HepG2 (cell line): ENCODE data around the gene NPB. TPM values are rescaled to one million over a fixed set of nuclear protein-coding genes. Genes with fewer than 3 reads are reported as not detected.

Source experiments
- DMAP1 ChIP-seq: IDR thresholded peaks from 2 replicates; pipeline ENCODE4 v1.6.1; 2016
- RELA ChIP-seq: sonication (generic); formaldehyde crosslinking; IDR thresholded peaks from 2 replicates; pipeline ENCODE4 v1.4.0; 2020; ENCODE audit warnings: missing genetic modification reagents
- SALL1 ChIP-seq: sonication (generic); formaldehyde crosslinking; IDR thresholded peaks from 2 replicates; pipeline ENCODE4 v1.8.0; 2022; ENCODE audit warnings: mild to moderate bottlenecking, missing genetic modification reagents
- ZNF263 ChIP-seq: sonication (generic); formaldehyde crosslinking; IDR thresholded peaks from 2 replicates; pipeline ENCODE4 v1.4.0; 2020; ENCODE audit warnings: missing genetic modification reagents
- polyA plus RNA-seq, 8 experiments: library from polyadenylated mRNA; depleted of rRNA in 3 of 8; stranded (reverse) in 7 of 8; unstranded in 1 of 8; fragments of >200 nt; fragmentation: Illumina TruSeq in 4 of 8; extraction: Trizol in 4 of 8; gene quantifications; 2 replicates each; pipeline versions ENCODE4 v1.2.1 to v1.2.3, GENCODE V29; 2011 to 2016; ENCODE audit warnings: low read depth in 4 of 8, missing spikeins in 1 of 8, mixed read lengths in 1 of 8; ENCODE audit not compliant: insufficient read depth in 1 of 8
- total RNA-seq, 5 experiments: library from RNA; depleted of rRNA; stranded (reverse); fragments of >200 nt; fragmentation: Illumina TruSeq; extraction: Trizol; gene quantifications; 2 replicates each; pipeline ENCODE4 v1.2.3, GENCODE V29; 2016; ENCODE audit warnings: low read depth in 1 of 5
- TF ChIP-seq, protein P1 (sequence below): sonication (generic); formaldehyde crosslinking; IDR thresholded peaks from 2 replicates; pipeline ENCODE4 v1.5.0; 2020; ENCODE audit warnings: missing genetic modification reagents, mild to moderate bottlenecking, borderline replicate concordance
- TF ChIP-seq, protein P2 (sequence below): sonication (generic); formaldehyde crosslinking; IDR thresholded peaks from 2 replicates; pipeline ENCODE4 v1.4.0; 2020; ENCODE audit warnings: missing genetic modification reagents, borderline replicate concordance
- TF ChIP-seq, protein P3 (sequence below): sonication (generic); formaldehyde crosslinking; IDR thresholded peaks from 2 replicates; pipeline ENCODE4 v1.4.0; 2020; ENCODE audit warnings: missing genetic modification reagents, low read depth, mild to moderate bottlenecking, borderline replicate concordance
- TF ChIP-seq, protein P4 (sequence below): sonication (generic); formaldehyde crosslinking; IDR thresholded peaks from 2 replicates; pipeline ENCODE4 v1.8.1; 2023; ENCODE audit warnings: mild to moderate bottlenecking, missing genetic modification reagents, borderline replicate concordance
- TF ChIP-seq, protein P5 (sequence below): sonication (generic); formaldehyde crosslinking; IDR thresholded peaks from 2 replicates; pipeline ENCODE4 v1.4.0; 2020; ENCODE audit warnings: low read depth, mild to moderate bottlenecking, missing genetic modification reagents
- TF ChIP-seq, protein P6 (sequence below), 2 experiments: sonication (generic) in 1 of 2; formaldehyde crosslinking in 1 of 2; IDR thresholded peaks; 2 replicates each; pipeline versions ENCODE4 v1.6.1 to v1.9.0; 2014 to 2022; ENCODE audit warnings: antibody characterized with exemption in 1 of 2, borderline replicate concordance in 1 of 2, inconsistent platforms in 1 of 2, low read depth in 1 of 2, missing genetic modification reagents in 1 of 2
- TF ChIP-seq, protein P7 (sequence below): sonication (generic); formaldehyde crosslinking; IDR thresholded peaks from 2 replicates; pipeline ENCODE4 v1.8.0; 2022; ENCODE audit warnings: missing genetic modification reagents, mild to moderate bottlenecking, moderate library complexity, borderline replicate concordance

NPB gene
- total and polyA plus RNA-seq, 2 of the 13 experiments (the other 11 are each of a cell fraction or from before 2014, with no cell fraction given) = 0.11 to 0.93 TPM

DNA sequence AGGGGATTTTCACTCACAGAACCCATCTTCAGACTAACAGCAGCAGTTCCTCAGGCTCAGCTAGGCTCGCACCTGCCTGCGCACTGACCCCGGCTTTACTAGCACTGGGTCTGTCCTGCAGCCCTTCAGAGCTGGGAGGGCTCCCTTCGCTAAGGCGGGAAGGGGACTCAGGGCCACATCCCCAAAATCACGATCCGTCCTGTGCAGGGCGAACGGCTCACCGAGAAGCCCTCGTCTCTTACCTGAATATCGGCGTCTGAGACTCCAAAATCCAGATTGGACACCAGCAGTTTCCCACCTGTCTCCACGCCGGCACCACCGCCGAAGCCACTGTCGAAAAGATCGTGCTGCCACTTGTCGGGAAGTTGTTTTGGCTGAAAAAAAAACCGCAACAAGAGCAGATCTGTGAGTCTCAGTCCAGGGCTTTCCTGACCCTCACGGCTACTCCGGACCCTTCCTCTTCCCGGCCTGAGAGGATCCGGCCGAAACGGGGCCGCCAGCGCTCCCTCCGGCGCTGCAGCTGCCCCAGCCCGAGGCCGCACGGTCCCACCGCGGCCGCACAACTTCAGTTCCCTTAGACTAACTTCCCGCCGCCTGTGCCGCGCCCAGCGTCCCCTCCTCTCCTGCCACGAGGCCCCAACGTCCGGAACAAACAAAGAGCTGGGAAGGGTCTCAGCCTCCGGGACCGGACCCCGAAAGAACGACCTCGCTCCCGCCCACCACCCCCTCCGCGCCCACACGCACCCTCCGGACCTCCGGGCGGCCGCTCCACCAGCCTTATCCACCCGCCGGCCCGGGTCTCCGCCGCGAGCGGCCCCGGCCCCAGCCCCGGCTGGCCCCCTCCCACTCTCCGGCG is 11.4 kb upstream of the NPB start (continued):
- TF ChIP-seq, protein P1, sequence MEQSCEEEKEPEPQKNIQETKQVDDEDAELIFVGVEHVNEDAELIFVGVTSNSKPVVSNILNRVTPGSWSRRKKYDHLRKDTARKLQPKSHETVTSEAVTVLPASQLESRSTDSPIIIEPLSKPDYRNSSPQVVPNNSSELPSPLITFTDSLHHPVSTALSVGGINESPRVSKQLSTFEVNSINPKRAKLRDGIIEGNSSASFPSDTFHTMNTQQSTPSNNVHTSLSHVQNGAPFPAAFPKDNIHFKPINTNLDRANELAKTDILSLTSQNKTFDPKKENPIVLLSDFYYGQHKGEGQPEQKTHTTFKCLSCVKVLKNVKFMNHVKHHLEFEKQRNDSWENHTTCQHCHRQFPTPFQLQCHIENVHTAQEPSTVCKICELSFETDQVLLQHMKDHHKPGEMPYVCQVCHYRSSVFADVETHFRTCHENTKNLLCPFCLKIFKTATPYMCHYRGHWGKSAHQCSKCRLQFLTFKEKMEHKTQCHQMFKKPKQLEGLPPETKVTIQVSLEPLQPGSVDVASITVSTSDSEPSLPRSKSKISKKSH (CRISPR knock-in tag) = peak; percentile 68; the same call in 1 of the 2 replicates
- TF ChIP-seq, protein P2, sequence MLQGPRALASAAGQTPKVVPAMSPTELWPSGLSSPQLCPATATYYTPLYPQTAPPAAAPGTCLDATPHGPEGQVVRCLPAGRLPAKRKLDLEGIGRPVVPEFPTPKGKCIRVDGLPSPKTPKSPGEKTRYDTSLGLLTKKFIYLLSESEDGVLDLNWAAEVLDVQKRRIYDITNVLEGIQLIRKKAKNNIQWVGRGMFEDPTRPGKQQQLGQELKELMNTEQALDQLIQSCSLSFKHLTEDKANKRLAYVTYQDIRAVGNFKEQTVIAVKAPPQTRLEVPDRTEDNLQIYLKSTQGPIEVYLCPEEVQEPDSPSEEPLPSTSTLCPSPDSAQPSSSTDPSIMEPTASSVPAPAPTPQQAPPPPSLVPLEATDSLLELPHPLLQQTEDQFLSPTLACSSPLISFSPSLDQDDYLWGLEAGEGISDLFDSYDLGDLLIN (CRISPR knock-in tag) = 0 out of 2 replicates have a peak, but pooled peaks have one; percentile 29
- TF ChIP-seq ZNF263 (CRISPR knock-in tag) = no peak
- TF ChIP-seq, protein P3, sequence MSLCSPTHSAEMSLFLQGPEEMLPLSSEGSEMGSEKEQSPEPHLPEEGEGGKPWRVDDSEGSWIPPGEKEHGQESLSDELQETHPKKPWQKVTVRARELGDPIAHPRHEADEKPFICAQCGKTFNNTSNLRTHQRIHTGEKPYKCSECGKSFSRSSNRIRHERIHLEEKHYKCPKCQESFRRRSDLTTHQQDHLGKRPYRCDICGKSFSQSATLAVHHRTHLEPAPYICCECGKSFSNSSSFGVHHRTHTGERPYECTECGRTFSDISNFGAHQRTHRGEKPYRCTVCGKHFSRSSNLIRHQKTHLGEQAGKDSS (CRISPR knock-in tag) = peak; percentile 52; the same call in 1 of the 2 replicates
- TF ChIP-seq, protein P4, sequence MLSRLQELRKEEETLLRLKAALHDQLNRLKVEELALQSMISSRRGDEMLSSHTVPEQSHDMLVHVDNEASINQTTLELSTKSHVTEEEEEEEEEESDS = no peak
- TF ChIP-seq, protein P5, sequence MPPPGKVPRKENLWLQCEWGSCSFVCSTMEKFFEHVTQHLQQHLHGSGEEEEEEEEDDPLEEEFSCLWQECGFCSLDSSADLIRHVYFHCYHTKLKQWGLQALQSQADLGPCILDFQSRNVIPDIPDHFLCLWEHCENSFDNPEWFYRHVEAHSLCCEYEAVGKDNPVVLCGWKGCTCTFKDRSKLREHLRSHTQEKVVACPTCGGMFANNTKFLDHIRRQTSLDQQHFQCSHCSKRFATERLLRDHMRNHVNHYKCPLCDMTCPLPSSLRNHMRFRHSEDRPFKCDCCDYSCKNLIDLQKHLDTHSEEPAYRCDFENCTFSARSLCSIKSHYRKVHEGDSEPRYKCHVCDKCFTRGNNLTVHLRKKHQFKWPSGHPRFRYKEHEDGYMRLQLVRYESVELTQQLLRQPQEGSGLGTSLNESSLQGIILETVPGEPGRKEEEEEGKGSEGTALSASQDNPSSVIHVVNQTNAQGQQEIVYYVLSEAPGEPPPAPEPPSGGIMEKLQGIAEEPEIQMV (CRISPR knock-in tag) = peak; percentile 24; the same call in 1 of the 2 replicates
- TF ChIP-seq RELA (CRISPR knock-in tag) = no peak
- TF ChIP-seq, protein P6, sequence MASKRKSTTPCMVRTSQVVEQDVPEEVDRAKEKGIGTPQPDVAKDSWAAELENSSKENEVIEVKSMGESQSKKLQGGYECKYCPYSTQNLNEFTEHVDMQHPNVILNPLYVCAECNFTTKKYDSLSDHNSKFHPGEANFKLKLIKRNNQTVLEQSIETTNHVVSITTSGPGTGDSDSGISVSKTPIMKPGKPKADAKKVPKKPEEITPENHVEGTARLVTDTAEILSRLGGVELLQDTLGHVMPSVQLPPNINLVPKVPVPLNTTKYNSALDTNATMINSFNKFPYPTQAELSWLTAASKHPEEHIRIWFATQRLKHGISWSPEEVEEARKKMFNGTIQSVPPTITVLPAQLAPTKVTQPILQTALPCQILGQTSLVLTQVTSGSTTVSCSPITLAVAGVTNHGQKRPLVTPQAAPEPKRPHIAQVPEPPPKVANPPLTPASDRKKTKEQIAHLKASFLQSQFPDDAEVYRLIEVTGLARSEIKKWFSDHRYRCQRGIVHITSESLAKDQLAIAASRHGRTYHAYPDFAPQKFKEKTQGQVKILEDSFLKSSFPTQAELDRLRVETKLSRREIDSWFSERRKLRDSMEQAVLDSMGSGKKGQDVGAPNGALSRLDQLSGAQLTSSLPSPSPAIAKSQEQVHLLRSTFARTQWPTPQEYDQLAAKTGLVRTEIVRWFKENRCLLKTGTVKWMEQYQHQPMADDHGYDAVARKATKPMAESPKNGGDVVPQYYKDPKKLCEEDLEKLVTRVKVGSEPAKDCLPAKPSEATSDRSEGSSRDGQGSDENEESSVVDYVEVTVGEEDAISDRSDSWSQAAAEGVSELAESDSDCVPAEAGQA (IDR thresholded peaks at IDR 0.05; ENCODE audit: low read depth) = no peak
- TF ChIP-seq, protein P6 (CRISPR knock-in tag; IDR thresholded peaks at IDR 0.05; ENCODE audit: borderline replicate concordance) = no peak
- TF ChIP-seq, protein P7, sequence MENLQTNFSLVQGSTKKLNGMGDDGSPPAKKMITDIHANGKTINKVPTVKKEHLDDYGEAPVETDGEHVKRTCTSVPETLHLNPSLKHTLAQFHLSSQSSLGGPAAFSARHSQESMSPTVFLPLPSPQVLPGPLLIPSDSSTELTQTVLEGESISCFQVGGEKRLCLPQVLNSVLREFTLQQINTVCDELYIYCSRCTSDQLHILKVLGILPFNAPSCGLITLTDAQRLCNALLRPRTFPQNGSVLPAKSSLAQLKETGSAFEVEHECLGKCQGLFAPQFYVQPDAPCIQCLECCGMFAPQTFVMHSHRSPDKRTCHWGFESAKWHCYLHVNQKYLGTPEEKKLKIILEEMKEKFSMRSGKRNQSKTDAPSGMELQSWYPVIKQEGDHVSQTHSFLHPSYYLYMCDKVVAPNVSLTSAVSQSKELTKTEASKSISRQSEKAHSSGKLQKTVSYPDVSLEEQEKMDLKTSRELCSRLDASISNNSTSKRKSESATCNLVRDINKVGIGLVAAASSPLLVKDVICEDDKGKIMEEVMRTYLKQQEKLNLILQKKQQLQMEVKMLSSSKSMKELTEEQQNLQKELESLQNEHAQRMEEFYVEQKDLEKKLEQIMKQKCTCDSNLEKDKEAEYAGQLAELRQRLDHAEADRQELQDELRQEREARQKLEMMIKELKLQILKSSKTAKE (CRISPR knock-in tag) = no peak
- TF ChIP-seq SALL1 (CRISPR knock-in tag) = peak; percentile 40
- TF ChIP-seq DMAP1 (CRISPR knock-in tag) = peak; percentile 1; the same call in 1 of the 2 replicates
